SJSA1 (cell line): ENCODE results near the gene LAMTOR4. TPM values are rescaled to one million over a fixed set of nuclear protein-coding genes. Genes with fewer than 3 reads are reported as not detected.
"Not testable (repeated sequence)": the region's sequence is repeated elsewhere in the genome, so short reads cannot be mapped to it uniquely, and the experiment has no call there.

Experiments used
- DNase-seq, 2 experiments: peaks; one replicate each; pipeline ENCODE4 v3.0.0-alpha.2; 2015 to 2020; ENCODE audit warnings: low spot score in 2 of 2, low read depth in 1 of 2
- H3K27ac ChIP-seq: fragments of 250-450 bp; sonication (Bioruptor Pico); 2 replicates; pipeline ENCODE4 v1.5.1; 2020; ENCODE audit warnings: mild to moderate bottlenecking, moderate library complexity
- H3K27me3 ChIP-seq: fragments of 250-450 bp; sonication (Bioruptor Pico); replicated peaks from 2 replicates; pipeline ENCODE4 v1.5.1; 2020; ENCODE audit warnings: mild to moderate bottlenecking, moderate library complexity
- H3K36me3 ChIP-seq: fragments of 250-450 bp; sonication (Bioruptor Pico); 2 replicates; pipeline ENCODE4 v1.5.1; 2020; ENCODE audit warnings: mild to moderate bottlenecking
- H3K4me1 ChIP-seq: fragments of 250-450 bp; sonication (Bioruptor Pico); replicated peaks from 2 replicates; pipeline ENCODE4 v1.6.1; 2021; ENCODE audit warnings: mild to moderate bottlenecking
- H3K4me3 ChIP-seq: fragments of 250-450 bp; sonication (Bioruptor Pico); 2 replicates; pipeline ENCODE4 v1.5.1; 2020; ENCODE audit warnings: mild to moderate bottlenecking
- H3K9me3 ChIP-seq: fragments of 250-450 bp; sonication (Bioruptor Pico); replicated peaks from 2 replicates; pipeline ENCODE4 v1.5.1; 2020; ENCODE audit warnings: mild to moderate bottlenecking
- total RNA-seq: library from RNA; depleted of rRNA; stranded (reverse); fragments of >200 nt; shearing (Covaris generic); gene quantifications from 2 replicates; pipeline ENCODE4 v1.2.3, GENCODE V29; 2014

The LAMTOR4 gene
- total RNA-seq, 1 experiment from 2014 or later = 115 TPM

- Histone ChIP-seq H3K36me3 (no peaks in the 10 kb centered on the region), H3K27me3 (no peaks in the 10 kb centered on the region), H3K4me1 (peaks cover 5% of the 10 kb centered on the region), H3K9me3 (peaks cover 4% of the 10 kb centered on the region; the same call in 1 of the 2 replicates), H3K27ac (no peak within 1 kb of the TSS), H3K4me3 (peak within 1 kb of the TSS; percentile 47)
- peak; percentile 94 to 98 for DNase-seq
Measured at GRCh38 chr7:100177045-100178001, 28.6 kb downstream of the LAMTOR4 start, which contains the start of the genes GPC2 and STAG3. GPC2 (minus strand) TSS chr7:100177381; CDS start chr7:100177199, 182 bp downstream. STAG3 (plus strand) TSS chr7:100177918; CDS start chr7:100180557, 2,639 bp downstream.

GRCh38 chr7:100180084-100180483 lies 31.4 kb downstream of the LAMTOR4 start:
- not testable (repeated sequence) for H3K4me3 ChIP-seq, H3K36me3 ChIP-seq, H3K9me3 ChIP-seq, DNase-seq, H3K27ac ChIP-seq, H3K4me1 ChIP-seq, H3K27me3 ChIP-seq

- not testable (repeated sequence) for H3K27ac ChIP-seq, DNase-seq
Measured at GRCh38 chr7:100182616-100183015, 33.9 kb downstream of the LAMTOR4 start.

GRCh38 chr7:100183090-100183489 lies 34.4 kb downstream of the LAMTOR4 start:
- H3K27me3 ChIP-seq, H3K4me1 ChIP-seq, H3K9me3 ChIP-seq, H3K27ac ChIP-seq, H3K36me3 ChIP-seq, H3K4me3 ChIP-seq, DNase-seq: not testable (repeated sequence)

More at GRCh38 chr7:100182616-100183015, 33.9 kb downstream of the LAMTOR4 start:
- H3K4me3 ChIP-seq, H3K4me1 ChIP-seq, H3K27me3 ChIP-seq, H3K9me3 ChIP-seq, H3K36me3 ChIP-seq: not testable (repeated sequence)

GRCh38 chr7:100185726-100186125 lies 37.0 kb downstream of the LAMTOR4 start:
- Histone ChIP-seq H3K9me3 (no peaks in the 10 kb centered on the region), H3K27ac (no peak overlapping the region), H3K4me1 (no peaks in the 10 kb centered on the region), H3K36me3 (no peaks in the 10 kb centered on the region), H3K4me3 (no peak overlapping the region), H3K27me3 (no peaks in the 10 kb centered on the region)
- DNase-seq = no peak

GRCh38 chr7:100189061-100189460 lies 40.3 kb downstream of the LAMTOR4 start:
- Histone ChIP-seq H3K27me3 (no peaks in the 10 kb centered on the region), H3K4me1 (no peaks in the 10 kb centered on the region), H3K27ac (no peak overlapping the region), H3K4me3 (no peak overlapping the region), H3K36me3 (no peaks in the 10 kb centered on the region), H3K9me3 (no peaks in the 10 kb centered on the region)
- no peak for DNase-seq

- no peak overlapping the region for H3K27ac ChIP-seq
- no peaks in the 10 kb centered on the region for H3K4me1 ChIP-seq
- DNase-seq = no peak
- H3K27me3 ChIP-seq = no peaks in the 10 kb centered on the region
- H3K9me3 ChIP-seq = no peaks in the 10 kb centered on the region
- H3K4me3 ChIP-seq = no peak overlapping the region
- H3K36me3 ChIP-seq = no peaks in the 10 kb centered on the region
Measured at GRCh38 chr7:100190048-100190711, 41.5 kb downstream of the LAMTOR4 start.

GRCh38 chr7:100191775-100192174 lies 43.1 kb downstream of the LAMTOR4 start:
- H3K36me3 ChIP-seq = no peaks in the 10 kb centered on the region
- H3K9me3 ChIP-seq = no peaks in the 10 kb centered on the region
- H3K4me1 ChIP-seq = no peaks in the 10 kb centered on the region
- H3K27me3 ChIP-seq = no peaks in the 10 kb centered on the region
- H3K27ac ChIP-seq = no peak overlapping the region
- no peak for DNase-seq
- no peak overlapping the region for H3K4me3 ChIP-seq

GRCh38 chr7:100192281-100192862 lies 43.7 kb downstream of the LAMTOR4 start:
- H3K4me3 ChIP-seq, H3K27ac ChIP-seq, H3K27me3 ChIP-seq, H3K9me3 ChIP-seq, H3K36me3 ChIP-seq, DNase-seq, H3K4me1 ChIP-seq: not testable (repeated sequence)

GRCh38 chr7:100192969-100193368 lies 44.3 kb downstream of the LAMTOR4 start:
- Histone ChIP-seq H3K27me3 (no peaks in the 10 kb centered on the region), H3K27ac (no peak overlapping the region), H3K9me3 (no peaks in the 10 kb centered on the region), H3K4me1 (no peaks in the 10 kb centered on the region), H3K36me3 (no peaks in the 10 kb centered on the region), H3K4me3 (no peak overlapping the region)
- no peak for DNase-seq

GRCh38 chr7:100195222-100195621 lies 46.5 kb downstream of the LAMTOR4 start:
- Histone ChIP-seq H3K4me3 (no peak overlapping the region), H3K36me3 (no peaks in the 10 kb centered on the region), H3K4me1 (no peaks in the 10 kb centered on the region), H3K27ac (no peak overlapping the region), H3K9me3 (no peaks in the 10 kb centered on the region), H3K27me3 (no peaks in the 10 kb centered on the region)
- no peak for DNase-seq

- H3K36me3 ChIP-seq, H3K4me3 ChIP-seq, H3K9me3 ChIP-seq, H3K27me3 ChIP-seq, H3K27ac ChIP-seq, H3K4me1 ChIP-seq, DNase-seq: not testable (repeated sequence)
Measured at GRCh38 chr7:100195901-100196322, 47.2 kb downstream of the LAMTOR4 start.

- peaks cover 9% of the 10 kb centered on the region; the same call in 1 of the 2 replicates for H3K27me3 ChIP-seq
- H3K9me3 ChIP-seq = no peaks in the 10 kb centered on the region
- no peaks in the 10 kb centered on the region for H3K36me3 ChIP-seq
- no peak overlapping the region for H3K27ac ChIP-seq
- no peak for DNase-seq
- no peaks in the 10 kb centered on the region for H3K4me1 ChIP-seq
- no peak overlapping the region for H3K4me3 ChIP-seq
Measured at GRCh38 chr7:100198266-100198665, 49.5 kb downstream of the LAMTOR4 start.

GRCh38 chr7:100200693-100201092 lies 52.0 kb downstream of the LAMTOR4 start:
- DNase-seq = no peak
- H3K36me3 ChIP-seq = no peaks in the 10 kb centered on the region
- H3K4me3 ChIP-seq = no peak overlapping the region
- H3K9me3 ChIP-seq = no peaks in the 10 kb centered on the region
- peaks cover 9% of the 10 kb centered on the region; the same call in 1 of the 2 replicates for H3K27me3 ChIP-seq
- H3K27ac ChIP-seq = no peak overlapping the region
- H3K4me1 ChIP-seq = no peaks in the 10 kb centered on the region
